Activated CD8-positive, alpha-beta memory T cell treated with anti-CD3 and anti-CD28 coated beads, Interleukin-2, amount 10 ng/mL, durations not matched to agents 7 days and 5 days (primary cell): ENCODE measurements around the gene CDK12. TPM values are rescaled to one million over a fixed set of nuclear protein-coding genes. Genes with fewer than 3 reads are reported as not detected.
A peak's percentile ranks its signal among the peaks of the same experiment; 100 is the strongest.
"Not testable (repeated sequence)": the region's sequence is repeated elsewhere in the genome, so short reads cannot be mapped to it uniquely, and the experiment has no call there.

ENCODE experiments used
- ATAC-seq: fragments of 150-1000 bp; cut with Tn5 transposase; one replicate; pipeline ENCODE4 v1.10.0; 2021; ENCODE audit warnings: moderate library complexity
- CTCF ChIA-PET: fragments of 350-600 bp; sonication (Branson Sonifier 250); formaldehyde crosslinking; loops from one replicate; lab custom pipeline; 2021; ENCODE audit warnings: antibody characterized with exemption; lab: Charles Lee
- DNase-seq: peaks from one replicate; pipeline ENCODE4 v3.0.0-alpha.2; 2020
- H3K27ac Mint-ChIP-seq: one replicate; pipeline ENCODE4 v1.8.0; 2021; ENCODE audit warnings: mild to moderate bottlenecking, mixed read lengths
- H3K27me3 Mint-ChIP-seq: one replicate; pipeline ENCODE4 v1.8.0; 2021; ENCODE audit warnings: mixed read lengths
- H3K36me3 Mint-ChIP-seq: one replicate; pipeline ENCODE4 v1.8.0; 2021; ENCODE audit warnings: mild to moderate bottlenecking, mixed read lengths
- H3K4me1 Mint-ChIP-seq: one replicate; pipeline ENCODE4 v1.8.0; 2021; ENCODE audit warnings: mixed read lengths
- H3K4me3 Mint-ChIP-seq: one replicate; pipeline ENCODE4 v1.8.0; 2021; ENCODE audit warnings: mild to moderate bottlenecking, moderate library complexity, mixed read lengths
- H3K9me3 Mint-ChIP-seq: one replicate; pipeline ENCODE4 v1.8.0; 2022; ENCODE audit warnings: low read depth, mixed read lengths
- total RNA-seq, 2 experiments: library from RNA; stranded (reverse); gene quantifications; one replicate each; pipeline ENCODE4 v1.2.3, GENCODE V29; 2021

Gene CDK12
- total RNA-seq: 10 to 100 TPM; 84.4 to 97.3 TPM

GRCh38 chr17:39461113-39461925 lies at the start of gene CDK12:
Gene CDK12 (plus strand): TSS chr17:39461486. CDS start chr17:39462072, 586 bp downstream.
- Mint-ChIP-seq H3K4me1 (peaks cover 25% of the 10 kb centered on the region), H3K9me3 (no peaks in the 10 kb centered on the region), H3K27me3 (no peaks in the 10 kb centered on the region), H3K4me3 (peak within 1 kb of the TSS; percentile 92), H3K27ac (peak within 1 kb of the TSS; percentile 97), H3K36me3 (peaks cover 11% of the 10 kb centered on the region)
- ATAC-seq (peak; percentile 89), DNase-seq (peak; percentile 97)
- CTCF ChIA-PET: interaction anchor here (1.0 to 2.8 kb wide), 6 partner anchors 9 to 593 kb away, joined by 3 to 31 read pairs (median 4); partner anchors contain the start of genes FBXL20, MED1 and MED24

GRCh38 chr17:39416141-39416540 lies 45.1 kb upstream of the CDK12 start:
- CTCF ChIA-PET: interaction anchor here (1.0 kb wide), 1 partner anchor 11 kb away, joined by 3 read pairs; no protein-coding TSS in a partner anchor
- no peak overlapping the region for H3K27ac Mint-ChIP-seq
- H3K36me3 Mint-ChIP-seq: peaks cover 38% of the 10 kb centered on the region

GRCh38 chr17:39429600-39429999 lies 31.7 kb upstream of the CDK12 start:
- Mint-ChIP-seq H3K36me3 (peaks cover 25% of the 10 kb centered on the region), H3K4me3 (no peak overlapping the region), H3K4me1 (no peaks in the 10 kb centered on the region), H3K27me3 (no peaks in the 10 kb centered on the region), H3K9me3 (no peaks in the 10 kb centered on the region), H3K27ac (no peak overlapping the region)
- ATAC-seq (no peak), DNase-seq (no peak)
- CTCF ChIA-PET: no interaction called here

More at GRCh38 chr17:39416141-39416540, 45.1 kb upstream of the CDK12 start:
- Mint-ChIP-seq H3K27me3 (no peaks in the 10 kb centered on the region), H3K4me3 (no peak overlapping the region), H3K4me1 (no peaks in the 10 kb centered on the region), H3K9me3 (no peaks in the 10 kb centered on the region)
- no peak for DNase-seq
- ATAC-seq: no peak

- ATAC-seq, DNase-seq, H3K4me1 Mint-ChIP-seq, H3K27me3 Mint-ChIP-seq, H3K27ac Mint-ChIP-seq, H3K4me3 Mint-ChIP-seq, H3K9me3 Mint-ChIP-seq, CTCF ChIA-PET: not testable (repeated sequence)
- H3K36me3 Mint-ChIP-seq: peaks cover 36% of the 10 kb centered on the region
Observed at GRCh38 chr17:39439868-39440267, 21.4 kb upstream of the CDK12 start.

GRCh38 chr17:39443326-39443725 lies 18.0 kb upstream of the CDK12 start:
- Mint-ChIP-seq H3K27ac (no peak overlapping the region), H3K4me1 (peaks cover 7% of the 10 kb centered on the region), H3K4me3 (no peak overlapping the region), H3K9me3 (no peaks in the 10 kb centered on the region), H3K36me3 (peaks cover 47% of the 10 kb centered on the region), H3K27me3 (no peaks in the 10 kb centered on the region)
- DNase-seq: no peak
- CTCF ChIA-PET: interaction anchor here (0.8 kb wide), 1 partner anchor 596 kb away, joined by 3 read pairs; no protein-coding TSS in a partner anchor
- ATAC-seq: no peak

DNA sequence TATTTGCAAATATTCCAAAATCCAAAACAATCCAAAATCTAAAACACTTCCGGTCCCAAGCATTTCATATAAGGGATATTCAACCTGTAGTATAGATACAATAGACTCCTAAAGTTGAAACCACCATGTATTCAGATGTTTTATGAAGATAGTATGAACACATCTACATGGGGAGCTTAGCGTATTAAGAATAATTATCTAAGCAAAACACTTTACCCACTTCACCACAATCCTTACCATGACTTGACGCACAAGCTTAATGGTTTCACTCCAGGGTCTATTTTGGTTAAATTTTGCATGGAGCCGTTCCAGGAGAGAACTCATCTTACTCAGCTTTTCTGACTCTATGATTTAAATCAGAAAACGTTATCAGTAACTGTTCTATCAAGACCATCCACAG lies 13.7 kb upstream of the CDK12 start:
- H3K4me3 Mint-ChIP-seq: no peak overlapping the region
- H3K27me3 Mint-ChIP-seq: no peaks in the 10 kb centered on the region
- H3K36me3 Mint-ChIP-seq: peaks cover 29% of the 10 kb centered on the region
- CTCF ChIA-PET: no interaction called here
- H3K9me3 Mint-ChIP-seq: no peaks in the 10 kb centered on the region
- ATAC-seq: no peak
- H3K27ac Mint-ChIP-seq: no peak overlapping the region
- peaks cover 28% of the 10 kb centered on the region for H3K4me1 Mint-ChIP-seq
- no peak for DNase-seq

GRCh38 chr17:39450051-39450450 lies 11.2 kb upstream of the CDK12 start:
- Mint-ChIP-seq H3K27me3 (no peaks in the 10 kb centered on the region), H3K4me3 (peak overlapping the region; percentile 96), H3K36me3 (peaks cover 17% of the 10 kb centered on the region), H3K9me3 (no peaks in the 10 kb centered on the region), H3K4me1 (peaks cover 28% of the 10 kb centered on the region), H3K27ac (peak overlapping the region; percentile 93)
- CTCF ChIA-PET: interaction anchor here (1.3 to 2.8 kb wide), 4 partner anchors 12 to 173 kb away, joined by 4 to 31 read pairs (median 4); partner anchors contain the start of gene CDK12
- no peak for ATAC-seq
- no peak for DNase-seq

- H3K9me3 Mint-ChIP-seq: no peaks in the 10 kb centered on the region
- no peaks in the 10 kb centered on the region for H3K27me3 Mint-ChIP-seq
- peak; percentile 99 for ATAC-seq
- H3K4me3 Mint-ChIP-seq: peak within 1 kb of the TSS; percentile 96
- DNase-seq: peak; percentile 98
- peaks cover 14% of the 10 kb centered on the region for H3K36me3 Mint-ChIP-seq
- peaks cover 28% of the 10 kb centered on the region for H3K4me1 Mint-ChIP-seq
- H3K27ac Mint-ChIP-seq: peak within 1 kb of the TSS; percentile 93
- CTCF ChIA-PET: interaction anchor here (0.6 to 2.8 kb wide), 7 partner anchors 9 to 714 kb away, joined by 3 to 31 read pairs (median 4); partner anchors contain the start of gene CDK12
Observed at GRCh38 chr17:39450847-39451581, 10.3 kb upstream of the CDK12 start, which contains the start of gene MED1. Gene MED1 (minus strand): TSS chr17:39451263. CDS start chr17:39451062, 201 bp downstream.

- Mint-ChIP-seq H3K27ac (no peak overlapping the region), H3K36me3 (no peaks in the 10 kb centered on the region), H3K27me3 (no peaks in the 10 kb centered on the region), H3K9me3 (no peaks in the 10 kb centered on the region), H3K4me3 (no peak overlapping the region), H3K4me1 (peaks cover 14% of the 10 kb centered on the region)
- CTCF ChIA-PET: no interaction called here
- DNase-seq: no peak
- no peak for ATAC-seq
Observed at GRCh38 chr17:39455919-39456318, 5.4 kb upstream of the CDK12 start.

DNA sequence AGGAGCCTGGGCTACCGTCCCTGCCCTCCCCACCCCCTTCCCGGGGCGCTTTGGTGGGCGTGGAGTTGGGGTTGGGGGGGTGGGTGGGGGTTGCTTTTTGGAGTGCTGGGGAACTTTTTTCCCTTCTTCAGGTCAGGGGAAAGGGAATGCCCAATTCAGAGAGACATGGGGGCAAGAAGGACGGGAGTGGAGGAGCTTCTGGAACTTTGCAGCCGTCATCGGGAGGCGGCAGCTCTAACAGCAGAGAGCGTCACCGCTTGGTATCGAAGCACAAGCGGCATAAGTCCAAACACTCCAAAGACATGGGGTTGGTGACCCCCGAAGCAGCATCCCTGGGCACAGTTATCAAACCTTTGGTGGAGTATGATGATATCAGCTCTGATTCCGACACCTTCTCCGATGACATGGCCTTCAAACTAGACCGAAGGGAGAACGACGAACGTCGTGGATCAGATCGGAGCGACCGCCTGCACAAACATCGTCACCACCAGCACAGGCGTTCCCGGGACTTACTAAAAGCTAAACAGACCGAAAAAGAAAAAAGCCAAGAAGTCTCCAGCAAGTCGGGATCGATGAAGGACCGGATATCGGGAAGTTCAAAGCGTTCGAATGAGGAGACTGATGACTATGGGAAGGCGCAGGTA lies 762 bp downstream of the CDK12 start:
- DNase-seq (peak; percentile 56), ATAC-seq (peak; percentile 8)
- H3K27me3 Mint-ChIP-seq: no peaks in the 10 kb centered on the region
- peaks cover 14% of the 10 kb centered on the region for H3K36me3 Mint-ChIP-seq
- peaks cover 28% of the 10 kb centered on the region for H3K4me1 Mint-ChIP-seq
- H3K27ac Mint-ChIP-seq: peak overlapping the region; percentile 97
- peak overlapping the region; percentile 92 for H3K4me3 Mint-ChIP-seq
- CTCF ChIA-PET: interaction anchor here (0.7 to 2.8 kb wide), 6 partner anchors 11 to 592 kb away, joined by 3 to 31 read pairs (median 4); partner anchors contain the start of genes FBXL20, MED1, MED24 and MIEN1
- H3K9me3 Mint-ChIP-seq: no peaks in the 10 kb centered on the region

DNA sequence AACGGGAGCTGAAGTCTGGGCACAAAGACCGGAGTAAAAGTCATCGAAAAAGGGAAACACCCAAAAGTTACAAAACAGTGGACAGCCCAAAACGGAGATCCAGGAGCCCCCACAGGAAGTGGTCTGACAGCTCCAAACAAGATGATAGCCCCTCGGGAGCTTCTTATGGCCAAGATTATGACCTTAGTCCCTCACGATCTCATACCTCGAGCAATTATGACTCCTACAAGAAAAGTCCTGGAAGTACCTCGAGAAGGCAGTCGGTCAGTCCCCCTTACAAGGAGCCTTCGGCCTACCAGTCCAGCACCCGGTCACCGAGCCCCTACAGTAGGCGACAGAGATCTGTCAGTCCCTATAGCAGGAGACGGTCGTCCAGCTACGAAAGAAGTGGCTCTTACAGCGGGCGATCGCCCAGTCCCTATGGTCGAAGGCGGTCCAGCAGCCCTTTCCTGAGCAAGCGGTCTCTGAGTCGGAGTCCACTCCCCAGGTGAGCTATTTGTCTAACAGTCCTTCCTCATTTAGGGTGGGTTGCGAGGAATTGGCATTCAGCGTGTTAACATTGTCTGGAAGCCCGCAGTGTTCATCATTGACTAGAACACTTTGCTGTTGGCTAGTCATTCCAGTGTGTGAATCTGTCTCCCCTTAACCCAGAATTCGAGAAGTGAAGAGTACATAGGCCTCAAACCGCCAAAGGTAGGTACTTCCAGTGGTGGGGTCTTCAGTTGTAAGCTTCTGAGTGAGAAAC lies 1.5 kb downstream of the CDK12 start:
- peak overlapping the region; percentile 97 for H3K27ac Mint-ChIP-seq
- CTCF ChIA-PET: interaction anchor here (0.7 to 2.8 kb wide), 6 partner anchors 10 to 591 kb away, joined by 3 to 31 read pairs (median 4); partner anchors contain the start of genes FBXL20, MED1, MED24 and MIEN1
- H3K36me3 Mint-ChIP-seq: peaks cover 20% of the 10 kb centered on the region
- DNase-seq: peak; percentile 46
- H3K4me3 Mint-ChIP-seq: peak overlapping the region; percentile 92
- peaks cover 34% of the 10 kb centered on the region for H3K4me1 Mint-ChIP-seq
- no peaks in the 10 kb centered on the region for H3K9me3 Mint-ChIP-seq
- no peak for ATAC-seq
- no peaks in the 10 kb centered on the region for H3K27me3 Mint-ChIP-seq

DNA sequence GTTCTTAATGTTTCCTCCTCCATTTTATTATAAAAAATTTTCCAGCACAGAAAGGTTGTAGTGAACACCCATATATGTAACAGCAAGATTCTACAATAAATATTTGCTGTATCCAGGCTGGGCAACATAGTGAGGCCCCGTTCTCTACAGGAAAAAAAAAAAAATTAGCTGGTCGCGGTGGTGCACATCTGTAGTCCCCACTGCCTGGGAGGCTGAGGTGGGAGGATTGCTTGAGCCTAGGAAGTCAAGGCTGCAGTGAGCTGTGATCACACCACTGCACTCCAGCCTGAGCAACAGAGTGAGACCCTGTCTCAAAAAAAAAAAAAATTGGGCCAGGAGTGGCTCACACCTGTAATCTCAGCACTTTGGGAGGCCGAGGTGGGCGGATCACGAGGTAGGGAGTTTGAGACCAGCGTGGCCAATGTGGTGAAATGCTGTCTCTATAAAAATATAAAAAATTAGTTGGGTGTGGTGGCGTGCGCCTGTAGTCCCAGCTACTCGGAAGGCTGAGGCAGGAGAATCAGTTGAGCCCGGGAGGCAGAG lies 3.4 kb downstream of the CDK12 start:
- peaks cover 37% of the 10 kb centered on the region for H3K4me1 Mint-ChIP-seq
- H3K36me3 Mint-ChIP-seq: peaks cover 25% of the 10 kb centered on the region
- peak overlapping the region; percentile 92 for H3K4me3 Mint-ChIP-seq
- CTCF ChIA-PET: interaction anchor here (1.1 to 2.4 kb wide), 4 partner anchors 14 to 157 kb away, joined by 3 to 8 read pairs (median 4); partner anchors contain the start of gene MED1
- H3K27ac Mint-ChIP-seq: peak overlapping the region; percentile 54
- ATAC-seq, H3K9me3 Mint-ChIP-seq, DNase-seq, H3K27me3 Mint-ChIP-seq: not testable (repeated sequence)
